H1 (cell line): ENCODE results near the gene PTPRG. TPM values are rescaled to one million over a fixed set of nuclear protein-coding genes. Genes with fewer than 3 reads are reported as not detected.

Experiments
- MAFK ChIP-seq: IDR thresholded peaks from 2 replicates; pipeline ENCODE4 v1.6.1; 2012; ENCODE audit warnings: low read depth, mild to moderate bottlenecking, improper control_type of control experiment, low read length
- polyA plus RNA-seq, 7 experiments: library from polyadenylated mRNA; depleted of rRNA in 3 of 7; stranded (reverse) in 5 of 7; unstranded in 2 of 7; fragments of >200 nt in 5 of 7; fragments of 200-250 nt in 2 of 7; gene quantifications; 1 replicate in 5 of 7; 2 replicates in 1 of 7; 4 replicates in 1 of 7; pipeline versions ENCODE4 v1.2.1 to v1.2.3, GENCODE V29; 2011 to 2013; ENCODE audit warnings: missing spikeins in 2 of 7, mixed read lengths in 2 of 7
- total RNA-seq: library from RNA; stranded (reverse); fragmentation: NEBNext Ultra II Directional; extraction: Animal tissue kit (Norgen Biotek cat#: 25700); gene quantifications from 2 replicates; pipeline ENCODE4 v1.2.1, GENCODE V29; 2021

PTPRG gene
- total and polyA plus RNA-seq, 2 of the 8 experiments (the other 6 are each of a cell fraction or from before 2014, with no cell fraction given) = 23.3 to 96.2 TPM

DNA sequence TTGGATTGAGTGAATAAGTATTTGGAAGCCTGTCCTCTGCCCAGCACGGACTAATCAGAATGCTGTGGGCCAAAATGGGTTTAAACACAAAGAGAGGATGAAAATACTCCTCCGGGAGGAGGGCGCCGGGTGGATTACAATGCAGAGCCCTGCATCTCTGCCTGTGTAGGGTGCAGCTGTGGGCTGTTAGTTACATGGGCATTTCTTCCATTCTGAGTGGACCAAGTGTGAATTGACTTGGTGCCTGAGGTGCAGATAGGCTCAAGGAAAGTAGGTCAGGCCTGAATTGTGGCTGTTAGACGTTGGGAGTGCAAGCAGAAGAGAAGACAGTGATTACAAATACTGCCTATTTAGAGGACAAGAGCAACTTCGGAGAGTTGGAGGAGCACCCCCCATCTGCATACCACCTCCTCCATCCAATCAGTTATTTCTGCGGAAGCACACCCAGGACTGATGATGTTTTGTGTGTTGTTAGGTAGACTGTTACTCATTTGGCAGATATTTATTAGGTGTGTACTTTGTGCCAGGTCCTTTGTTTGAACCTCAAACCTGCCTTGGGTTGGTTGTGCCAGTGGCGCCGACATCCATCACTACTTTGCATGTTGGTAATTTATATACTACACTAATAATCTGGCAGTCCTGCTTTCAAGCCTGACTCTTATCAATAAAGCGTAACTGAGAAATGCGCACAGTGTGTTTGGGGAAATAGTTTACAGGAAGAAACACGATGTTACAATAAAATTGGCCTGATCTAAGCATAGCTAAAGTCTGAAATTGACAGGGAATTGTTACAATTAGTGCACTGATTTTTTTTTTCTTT lies 33.0 kb downstream of the PTPRG start (continued):
- no peak for TF ChIP-seq MAFK
